Progenitor cell of endocrine pancreas (in vitro differentiated cells): ENCODE results near the gene LMLN. TPM values are rescaled to one million over a fixed set of nuclear protein-coding genes. Genes with fewer than 3 reads are reported as not detected.
"Not testable (repeated sequence)": the region's sequence is repeated elsewhere in the genome, so short reads cannot be mapped to it uniquely, and the experiment has no call there.

Source experiments
- DNase-seq: peaks from one replicate; pipeline ENCODE4 v3.0.0; 2021; ENCODE audit warnings: low spot score; ENCODE audit not compliant: unreplicated experiment
- H3K27ac Mint-ChIP-seq: 2 replicates; pipeline ENCODE4 v1.8.0; 2021; ENCODE audit warnings: mild to moderate bottlenecking, moderate library complexity, mixed read lengths
- H3K27me3 Mint-ChIP-seq: 2 replicates; pipeline ENCODE4 v1.8.0; 2021; ENCODE audit warnings: mixed read lengths
- H3K36me3 Mint-ChIP-seq: 2 replicates; pipeline ENCODE4 v1.8.0; 2022; ENCODE audit warnings: mixed read lengths; ENCODE audit not compliant: insufficient read depth
- H3K4me1 Mint-ChIP-seq: 2 replicates; pipeline ENCODE4 v1.8.0; 2021; ENCODE audit warnings: low read depth, mixed read lengths
- H3K4me3 Mint-ChIP-seq: 2 replicates; pipeline ENCODE4 v1.8.0; 2021; ENCODE audit warnings: low read depth, mild to moderate bottlenecking, moderate library complexity, mixed read lengths
- H3K9me3 Mint-ChIP-seq: 2 replicates; pipeline ENCODE4 v1.8.0; 2021; ENCODE audit warnings: low read depth, mixed read lengths
- CTCF ChIP-seq: fragments of 200-600 bp; sonication (generic); IDR thresholded peaks from one replicate; pipeline ENCODE4 v1.5.0; 2021; ENCODE audit warnings: antibody characterized with exemption, mild to moderate bottlenecking; ENCODE audit not compliant: unreplicated experiment
- total RNA-seq: library from RNA; stranded (reverse); gene quantifications from 2 replicates; pipeline ENCODE4 v1.2.1, GENCODE V29; 2021

The LMLN gene
- total RNA-seq, 1 donor from 2014 or later = 14.4 TPM

- no peaks in the 10 kb centered on the region for H3K27me3 Mint-ChIP-seq
- no peak overlapping the region for H3K27ac Mint-ChIP-seq
- no peaks in the 10 kb centered on the region for H3K4me1 Mint-ChIP-seq
- no peak for TF ChIP-seq CTCF
- no peaks in the 10 kb centered on the region for H3K9me3 Mint-ChIP-seq
- H3K4me3 Mint-ChIP-seq = no peak overlapping the region
- DNase-seq = no peak
- H3K36me3 Mint-ChIP-seq = peaks cover 13% of the 10 kb centered on the region
Observed at GRCh38 chr3:198043119-198043518, 83.1 kb downstream of the LMLN start.

- H3K27ac Mint-ChIP-seq = no peak overlapping the region
- DNase-seq = no peak
Observed at GRCh38 chr3:198046120-198046857, 86.3 kb downstream of the LMLN start.

GRCh38 chr3:198048445-198048844, 88.4 kb downstream of the LMLN start:
- Mint-ChIP-seq H3K27me3 (no peaks in the 10 kb centered on the region), H3K4me3 (no peak overlapping the region), H3K36me3 (no peaks in the 10 kb centered on the region), H3K9me3 (peaks cover 12% of the 10 kb centered on the region), H3K4me1 (no peaks in the 10 kb centered on the region), H3K27ac (no peak overlapping the region)
- no peak for DNase-seq
- no peak for TF ChIP-seq CTCF

More at GRCh38 chr3:198046120-198046857, 86.3 kb downstream of the LMLN start:
- Mint-ChIP-seq H3K27me3 (no peaks in the 10 kb centered on the region), H3K9me3 (peaks cover 2% of the 10 kb centered on the region), H3K36me3 (no peaks in the 10 kb centered on the region), H3K4me3 (no peak overlapping the region), H3K4me1 (no peaks in the 10 kb centered on the region)
- no peak for TF ChIP-seq CTCF

GRCh38 chr3:198051836-198052235, 91.8 kb downstream of the LMLN start:
- no peak for TF ChIP-seq CTCF
- Mint-ChIP-seq H3K27me3 (peaks cover 3% of the 10 kb centered on the region), H3K4me1 (no peaks in the 10 kb centered on the region)

GRCh38 chr3:198053462-198053861, 93.4 kb downstream of the LMLN start:
- peaks cover 11% of the 10 kb centered on the region for H3K27me3 Mint-ChIP-seq
- H3K9me3 Mint-ChIP-seq = peaks cover 15% of the 10 kb centered on the region
- not testable (repeated sequence) for H3K27ac Mint-ChIP-seq, H3K4me3 Mint-ChIP-seq, H3K4me1 Mint-ChIP-seq, DNase-seq, H3K36me3 Mint-ChIP-seq

More at GRCh38 chr3:198051836-198052235, 91.8 kb downstream of the LMLN start:
- Mint-ChIP-seq H3K36me3 (no peaks in the 10 kb centered on the region), H3K27ac (no peak overlapping the region), H3K9me3 (peaks cover 12% of the 10 kb centered on the region), H3K4me3 (no peak overlapping the region)
- DNase-seq = no peak
